A549 (cell line): ENCODE data around the gene NKX6-2.

Experiments
- CHD2 ChIP-seq: fragments of 150-350 bp; IDR thresholded peaks from 2 replicates; pipeline ENCODE4 v1.6.1; 2014; ENCODE audit warnings: low read length; ENCODE audit not compliant: partially characterized antibody
- CTCF ChIP-seq: fragments of >200 bp; sonication (Bioruptor Twin); formaldehyde crosslinking; IDR thresholded peaks from 3 replicates; pipeline ENCODE4 v1.5.1; 2016
- EP300 ChIP-seq, 2 experiments: fragments of >200 bp; sonication (Bioruptor Twin); formaldehyde crosslinking; IDR thresholded peaks; 2 replicates in 1 of 2; 3 replicates in 1 of 2; pipeline ENCODE4 v1.6.1; 2016 to 2017
- JUN ChIP-seq, 2 experiments: fragments of >200 bp; sonication (Bioruptor Twin); formaldehyde crosslinking; IDR thresholded peaks; 2 replicates in 1 of 2; 3 replicates in 1 of 2; pipeline ENCODE4 v1.6.1; 2016 to 2017
- KDM1A ChIP-seq: fragments of 200-600 bp; sonication (generic); IDR thresholded peaks from 2 replicates; pipeline ENCODE4 v1.6.1; 2016; ENCODE audit warnings: low read depth, mild to moderate bottlenecking
- MAX ChIP-seq: IDR thresholded peaks from 2 replicates; pipeline ENCODE4 v1.6.1; 2012
- POLR2A ChIP-seq: IDR thresholded peaks from 2 replicates; pipeline ENCODE4 v1.6.1; 2012; ENCODE audit warnings: mild to moderate bottlenecking, low read length
- RCOR1 ChIP-seq: fragments of 150-350 bp; IDR thresholded peaks from 2 replicates; pipeline ENCODE4 v1.6.1; 2014; ENCODE audit warnings: antibody characterized with exemption, low read length, low read depth
- USF2 ChIP-seq: fragments of 450-650 bp; IDR thresholded peaks from 2 replicates; pipeline ENCODE4 v1.6.1; 2014; ENCODE audit warnings: antibody characterized with exemption

- no peak for TF ChIP-seq CTCF
- TF ChIP-seq MAX, result no peak
- TF ChIP-seq EP300 (IDR thresholded peaks at IDR 0.05), result no peak
- no peak for TF ChIP-seq CHD2
- no peak for TF ChIP-seq USF2
- TF ChIP-seq RCOR1, result no peak
- no peak for TF ChIP-seq KDM1A
- TF ChIP-seq JUN (IDR thresholded peaks at IDR 0.05), result no peak
- TF ChIP-seq POLR2A, result no peak
These were observed 15.6 kb downstream of the NKX6-2 start for GRCh38 chr10:132770061-132771021.
